IPS-18c (cell line): Measurements from ENCODE around the gene POU3F2.

ENCODE experiments used
- H3K4me3 ChIP-seq: 2 replicates; pipeline ENCODE4 v1.7.0; 2013; ENCODE audit warnings: low read depth, mild to moderate bottlenecking, low read length, moderate library complexity; ENCODE audit not compliant: insufficient read depth
- H3K9me3 ChIP-seq: one replicate; pipeline ENCODE4 v1.6.1; 2013; ENCODE audit warnings: mild to moderate bottlenecking, low read length, moderate library complexity; ENCODE audit not compliant: control insufficient read depth, insufficient read depth

POU3F2 gene

DNA sequence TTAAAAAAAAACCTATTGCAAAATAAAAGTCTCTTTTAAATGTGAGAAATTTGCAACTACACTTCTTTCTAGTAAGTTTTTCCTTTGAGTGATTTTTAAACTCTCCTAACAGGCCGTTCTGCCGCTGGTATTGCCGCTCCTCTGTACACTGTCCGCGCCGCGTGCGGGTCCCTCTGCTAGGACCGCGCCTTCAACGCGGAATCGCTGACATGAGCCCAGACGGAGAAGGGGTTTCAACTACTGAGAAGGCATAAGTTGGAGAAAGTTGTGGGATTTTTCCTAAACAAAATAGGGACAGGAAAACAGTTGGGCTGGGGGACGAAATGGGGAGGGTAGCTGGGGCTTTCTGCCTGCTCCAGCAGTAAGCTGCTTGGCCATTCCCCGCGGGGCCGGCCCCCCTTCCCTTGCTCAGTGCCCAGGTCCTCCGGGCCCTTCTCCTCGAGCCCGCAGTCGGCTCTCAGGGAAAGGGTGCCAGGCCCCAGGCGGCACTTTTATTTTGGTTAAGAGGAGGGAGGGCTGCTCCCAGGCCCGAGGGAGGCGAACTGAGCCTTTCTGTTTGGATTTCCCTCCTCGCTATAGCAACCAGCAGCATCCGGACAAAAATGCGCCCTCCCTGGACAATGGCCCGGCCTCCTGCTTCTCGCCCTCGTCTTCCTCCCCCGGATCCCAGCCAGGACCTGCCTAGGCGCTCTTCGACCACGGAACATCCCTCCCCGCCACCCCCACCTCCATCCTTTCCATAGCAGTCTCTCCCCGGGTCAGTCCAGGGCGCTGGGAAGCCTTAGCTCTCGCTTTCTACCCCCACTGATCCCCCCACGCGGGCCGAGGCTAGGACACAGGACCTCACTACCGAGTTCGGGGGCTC, 6.8 kb upstream of the POU3F2 start:
- Histone ChIP-seq H3K9me3 (no peaks in the 10 kb centered on the region), H3K4me3 (peak overlapping the region; percentile 43)

DNA sequence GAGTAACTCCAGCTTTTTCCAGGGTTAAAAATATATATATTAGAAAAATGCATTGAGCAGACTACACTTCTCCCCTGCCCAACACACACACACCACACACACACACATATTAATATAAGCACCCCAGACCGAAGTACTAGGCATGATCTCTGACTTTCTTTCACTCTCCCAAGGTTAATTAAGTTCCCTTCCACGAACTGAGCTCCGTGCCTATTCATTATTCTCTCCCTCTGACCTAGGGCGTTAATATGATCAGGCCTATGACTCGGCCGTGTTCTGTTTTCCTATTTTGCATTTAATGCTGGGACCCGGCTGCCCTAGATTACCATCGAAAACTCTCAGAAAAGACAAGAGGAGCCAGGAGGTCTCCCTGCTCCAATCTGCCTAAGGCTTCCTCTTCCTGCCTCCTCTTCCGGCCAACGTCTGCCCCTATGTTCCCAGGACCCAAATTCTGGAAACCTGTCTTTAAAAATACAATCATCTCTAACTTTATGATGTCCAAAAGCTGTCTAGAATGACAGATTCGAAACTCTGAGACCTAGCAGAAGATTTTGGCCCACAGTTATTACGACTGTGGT, 6.1 kb upstream of the POU3F2 start:
- H3K4me3 ChIP-seq = peak overlapping the region; percentile 43; the same call in 1 of the 2 replicates
- H3K9me3 ChIP-seq = no peaks in the 10 kb centered on the region

DNA sequence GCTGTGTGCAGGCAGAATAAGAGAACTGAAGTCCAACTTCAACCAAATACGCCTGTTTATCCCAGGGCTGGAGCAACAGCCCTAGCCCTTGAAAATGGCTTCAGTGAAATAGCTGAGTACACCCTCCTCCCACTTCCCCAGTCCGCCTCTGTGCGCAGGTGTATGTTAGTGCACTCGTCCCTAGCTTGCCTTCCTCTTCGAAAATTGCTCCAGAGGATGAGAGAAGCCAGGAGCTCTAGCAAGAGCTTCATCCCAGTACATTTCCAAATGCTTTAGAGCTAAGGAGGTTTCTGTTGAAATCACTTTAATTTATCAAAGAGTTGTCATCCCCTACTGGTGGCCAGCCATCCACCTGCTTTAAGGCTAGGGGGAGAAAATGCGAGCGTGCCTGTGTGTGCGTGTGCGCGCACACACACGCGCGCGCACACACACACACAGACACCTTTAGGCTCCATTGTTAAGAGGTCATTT, 5.4 kb upstream of the POU3F2 start:
- 0 out of 2 replicates have a peak overlapping the region, but pooled peaks have one; percentile 31 for H3K4me3 ChIP-seq
- H3K9me3 ChIP-seq = no peaks in the 10 kb centered on the region

DNA sequence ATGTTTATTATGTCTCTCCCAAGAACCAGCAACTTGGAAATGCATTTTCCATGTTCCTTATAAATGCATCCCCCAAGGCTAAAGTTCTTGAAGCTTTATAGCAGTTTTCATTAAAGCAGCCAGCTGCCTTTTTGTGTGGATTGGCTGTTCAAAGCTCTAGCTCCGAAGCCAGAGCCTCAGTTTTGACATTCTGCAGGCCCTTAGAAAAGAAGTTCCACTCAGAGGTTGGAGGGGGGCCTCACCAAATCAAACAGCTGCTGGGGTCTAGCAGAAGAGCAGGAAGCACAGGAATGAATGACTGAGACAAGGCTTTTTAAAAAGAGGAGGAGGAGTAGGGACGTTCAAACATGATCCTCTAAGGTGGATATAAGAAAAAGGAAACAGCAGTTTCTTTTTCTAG, 4.2 kb upstream of the POU3F2 start:
- Histone ChIP-seq H3K4me3 (no peak overlapping the region), H3K9me3 (no peaks in the 10 kb centered on the region)

DNA sequence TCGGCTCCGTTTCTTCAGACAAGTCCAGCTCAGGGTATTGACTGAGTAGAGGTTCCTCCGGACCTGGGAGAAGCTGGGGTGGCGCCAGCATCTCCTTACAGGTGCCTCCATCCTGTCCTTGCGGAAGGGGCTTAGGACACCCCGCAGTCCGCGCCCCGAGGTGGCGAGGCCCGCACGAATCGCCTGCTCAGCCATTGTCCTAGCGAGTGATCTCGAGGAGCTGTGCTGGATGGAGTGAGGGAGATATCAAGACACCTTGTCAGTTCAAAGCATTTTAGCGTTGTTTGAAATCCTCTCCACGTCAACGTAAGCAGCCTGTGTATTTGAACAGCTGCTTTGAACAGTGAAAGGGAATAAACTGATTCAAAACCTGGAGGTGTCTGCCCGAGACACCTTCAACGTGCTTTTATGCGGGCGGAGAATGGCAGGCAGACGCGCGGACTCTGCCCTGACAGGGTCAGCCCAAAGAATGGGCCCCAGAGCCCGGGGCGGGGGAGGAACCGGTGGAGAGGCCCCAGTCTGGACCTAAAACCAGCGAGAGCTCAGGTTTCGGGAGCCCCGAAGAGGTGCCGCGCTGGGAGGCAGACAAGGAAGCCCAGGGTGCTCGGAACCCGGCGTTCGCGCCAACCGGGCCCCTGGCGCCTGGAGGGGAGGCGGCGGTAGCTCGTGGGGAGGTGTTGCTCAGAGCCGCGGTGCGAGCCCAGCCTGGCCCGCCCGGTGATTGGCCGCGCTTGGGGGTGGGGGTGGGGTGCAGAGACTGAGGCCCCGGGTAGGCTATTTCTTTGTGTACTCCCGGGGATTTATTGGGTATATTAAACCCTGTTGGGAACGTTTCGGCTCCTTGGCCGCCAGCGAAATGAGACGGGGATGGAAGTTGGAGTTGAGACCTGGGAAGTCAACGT, 3.1 kb upstream of the POU3F2 start:
- no peaks in the 10 kb centered on the region for H3K9me3 ChIP-seq
- H3K4me3 ChIP-seq = peak overlapping the region; percentile 44

DNA sequence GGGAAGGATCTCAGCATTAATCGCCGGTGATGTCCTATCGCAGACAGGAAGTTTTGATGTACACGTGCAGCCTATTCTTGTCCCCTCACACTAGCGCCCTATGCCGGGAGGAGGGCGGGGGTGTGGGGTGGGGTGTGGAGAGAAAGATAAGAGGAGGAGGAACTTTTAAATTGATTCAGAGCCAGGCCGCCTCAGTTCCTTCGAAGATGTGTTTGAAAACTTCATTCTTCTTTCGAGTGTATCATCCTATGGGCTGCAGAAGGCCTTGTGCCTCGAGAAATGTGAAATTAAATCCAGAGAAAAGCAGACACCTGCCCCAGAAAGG, 2.5 kb upstream of the POU3F2 start:
- no peaks in the 10 kb centered on the region for H3K9me3 ChIP-seq
- H3K4me3 ChIP-seq = peak overlapping the region; percentile 44; the same call in 1 of the 2 replicates

DNA sequence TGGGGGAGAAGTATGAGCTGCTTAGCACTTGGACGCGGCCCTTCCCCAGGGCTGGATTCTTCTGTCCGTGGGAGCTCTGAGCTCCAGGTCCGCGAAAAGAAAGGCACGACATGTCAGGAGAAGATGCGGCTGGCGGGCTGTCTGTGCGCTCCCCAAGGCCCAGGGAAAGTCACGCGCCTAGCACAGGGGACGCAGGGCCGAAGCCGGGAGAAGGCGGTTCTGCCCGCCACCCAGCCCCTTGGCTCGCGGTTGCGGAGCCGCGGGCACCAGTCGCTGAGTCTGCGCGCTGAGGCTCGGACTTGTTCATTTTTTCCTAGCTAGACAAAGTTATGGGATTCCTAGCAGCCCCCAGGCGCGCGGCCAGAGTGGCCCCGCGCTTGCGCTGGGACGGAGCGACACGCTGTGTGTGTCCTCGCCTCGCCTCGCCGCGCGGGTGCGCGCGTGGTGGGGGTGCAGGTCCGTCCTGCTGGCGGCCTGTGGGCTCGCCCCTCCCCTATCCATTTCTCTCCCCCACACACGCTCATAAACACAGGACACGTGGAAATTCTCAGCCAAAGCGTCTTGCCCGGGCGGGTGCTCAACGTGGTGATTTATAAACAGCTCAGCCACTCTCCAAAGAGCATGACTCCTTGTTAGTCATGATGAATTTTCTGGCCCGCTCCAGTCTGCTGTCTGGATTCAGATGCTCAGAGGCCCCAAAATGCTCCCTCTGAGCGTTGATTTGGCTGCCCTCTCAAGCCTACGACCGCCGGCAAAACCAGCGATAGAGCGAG, 1.9 kb upstream of the POU3F2 start:
- Histone ChIP-seq H3K9me3 (no peaks in the 10 kb centered on the region), H3K4me3 (peak overlapping the region; percentile 45)

DNA sequence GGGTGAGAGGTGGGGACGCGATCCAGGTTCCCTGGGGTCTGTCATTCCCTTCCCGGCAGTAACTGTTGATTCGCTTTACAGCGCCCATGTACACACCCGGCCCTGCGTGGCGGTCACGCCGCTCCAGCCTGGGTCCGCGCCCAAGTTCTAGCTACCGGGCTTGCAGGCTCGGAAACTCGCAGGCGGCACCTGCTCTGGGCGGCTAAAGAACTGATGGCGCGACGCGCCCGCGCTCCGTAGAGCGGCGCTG, 1.4 kb upstream of the POU3F2 start:
- peak overlapping the region; percentile 45 for H3K4me3 ChIP-seq

DNA sequence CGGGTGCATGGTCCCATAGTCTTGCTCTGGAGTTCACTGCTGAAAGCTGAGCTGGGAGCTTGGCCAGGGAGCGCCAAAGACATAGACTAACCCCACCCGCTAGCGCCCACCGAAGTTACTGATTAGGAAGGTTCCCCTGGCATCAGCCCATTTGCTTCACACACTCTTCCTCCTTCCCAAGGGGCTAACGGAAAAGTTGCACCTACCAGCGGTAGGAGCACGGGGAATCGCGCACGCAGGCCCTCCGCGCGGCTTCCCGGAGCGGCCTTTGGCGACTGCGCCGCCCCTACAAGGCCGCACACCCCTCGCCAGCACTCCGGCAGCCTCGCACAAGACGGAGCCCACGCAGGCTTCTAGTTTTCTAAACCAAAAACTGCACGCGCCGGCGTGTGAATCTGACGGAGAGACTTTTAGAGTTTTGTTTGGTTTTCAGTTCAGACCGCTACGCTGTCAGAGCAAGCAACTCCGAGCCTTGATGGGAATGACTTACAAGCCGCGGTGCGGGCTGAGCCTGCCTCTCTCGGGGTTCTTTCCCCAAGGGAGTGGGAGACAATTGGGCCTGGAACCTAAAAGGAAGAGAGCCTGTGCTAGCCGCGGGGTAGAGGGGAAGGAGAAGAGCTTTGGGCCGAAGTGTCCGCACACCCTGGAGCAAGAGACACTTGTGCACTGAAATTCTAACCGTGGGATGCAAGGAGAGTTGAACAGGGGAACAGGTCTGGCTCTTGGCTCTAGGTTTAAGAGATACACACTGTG, 891 bp upstream of the POU3F2 start:
- H3K4me3 ChIP-seq = peak overlapping the region; percentile 45
- no peaks in the 10 kb centered on the region for H3K9me3 ChIP-seq

More for the DNA sequence above, 1.4 kb upstream of the POU3F2 start:
- H3K9me3 ChIP-seq = no peaks in the 10 kb centered on the region

DNA sequence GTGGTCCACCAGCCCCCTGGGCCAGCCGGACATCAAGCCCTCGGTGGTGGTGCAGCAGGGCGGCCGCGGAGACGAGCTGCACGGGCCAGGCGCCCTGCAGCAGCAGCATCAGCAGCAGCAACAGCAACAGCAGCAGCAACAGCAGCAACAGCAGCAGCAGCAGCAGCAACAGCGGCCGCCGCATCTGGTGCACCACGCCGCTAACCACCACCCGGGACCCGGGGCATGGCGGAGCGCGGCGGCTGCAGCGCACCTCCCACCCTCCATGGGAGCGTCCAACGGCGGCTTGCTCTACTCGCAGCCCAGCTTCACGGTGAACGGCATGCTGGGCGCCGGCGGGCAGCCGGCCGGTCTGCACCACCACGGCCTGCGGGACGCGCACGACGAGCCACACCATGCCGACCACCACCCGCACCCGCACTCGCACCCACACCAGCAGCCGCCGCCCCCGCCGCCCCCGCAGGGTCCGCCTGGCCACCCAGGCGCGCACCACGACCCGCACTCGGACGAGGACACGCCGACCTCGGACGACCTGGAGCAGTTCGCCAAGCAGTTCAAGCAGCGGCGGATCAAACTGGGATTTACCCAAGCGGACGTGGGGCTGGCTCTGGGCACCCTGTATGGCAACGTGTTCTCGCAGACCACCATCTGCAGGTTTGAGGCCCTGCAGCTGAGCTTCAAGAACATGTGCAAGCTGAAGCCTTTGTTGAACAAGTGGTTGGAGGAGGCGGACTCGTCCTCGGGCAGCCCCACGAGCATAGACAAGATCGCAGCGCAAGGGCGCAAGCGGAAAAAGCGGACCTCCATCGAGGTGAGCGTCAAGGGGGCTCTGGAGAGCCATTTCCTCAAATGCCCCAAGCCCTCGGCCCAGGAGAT, 1.0 kb downstream of the POU3F2 start:
- Histone ChIP-seq H3K9me3 (no peaks in the 10 kb centered on the region), H3K4me3 (peak overlapping the region; percentile 50)

DNA sequence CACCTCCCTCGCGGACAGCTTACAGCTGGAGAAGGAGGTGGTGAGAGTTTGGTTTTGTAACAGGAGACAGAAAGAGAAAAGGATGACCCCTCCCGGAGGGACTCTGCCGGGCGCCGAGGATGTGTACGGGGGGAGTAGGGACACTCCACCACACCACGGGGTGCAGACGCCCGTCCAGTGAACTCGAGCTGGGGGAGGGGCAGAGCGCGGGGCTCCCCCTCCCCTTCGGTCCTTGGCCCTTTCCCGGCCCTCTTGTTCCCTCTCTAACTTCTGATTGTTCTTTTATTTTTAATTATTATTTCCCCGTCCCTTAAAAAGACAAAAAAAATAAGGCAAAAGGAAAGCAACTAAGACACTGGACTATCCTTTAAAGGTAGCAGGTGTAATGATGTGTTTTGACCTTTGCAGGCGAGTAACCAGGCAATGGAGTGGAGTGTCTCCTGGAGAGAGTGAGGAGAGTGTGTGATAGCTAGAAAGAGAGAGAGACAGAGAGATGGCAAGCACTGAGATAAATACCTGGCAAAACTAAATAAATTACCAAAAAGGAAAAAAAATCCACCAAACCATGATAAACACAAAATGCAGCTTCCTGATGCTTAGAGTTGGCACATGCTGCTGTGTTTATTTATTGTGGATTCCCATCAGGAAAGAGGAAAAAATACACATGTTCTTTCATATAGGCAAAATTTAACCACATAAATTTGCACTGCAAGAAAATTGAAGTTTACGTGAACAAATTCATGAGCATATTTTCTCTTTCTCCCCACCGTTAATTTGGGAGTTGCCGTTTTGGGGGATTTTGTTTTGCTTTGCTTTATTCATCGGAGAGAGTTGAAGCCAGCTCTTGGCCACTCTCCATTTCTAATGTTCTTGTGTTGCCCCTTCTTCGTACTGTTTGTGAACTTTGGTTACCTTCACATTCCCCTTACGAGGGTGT, 1.9 kb downstream of the POU3F2 start:
- Histone ChIP-seq H3K4me3 (peak overlapping the region; percentile 50; the same call in 1 of the 2 replicates), H3K9me3 (no peaks in the 10 kb centered on the region)

DNA sequence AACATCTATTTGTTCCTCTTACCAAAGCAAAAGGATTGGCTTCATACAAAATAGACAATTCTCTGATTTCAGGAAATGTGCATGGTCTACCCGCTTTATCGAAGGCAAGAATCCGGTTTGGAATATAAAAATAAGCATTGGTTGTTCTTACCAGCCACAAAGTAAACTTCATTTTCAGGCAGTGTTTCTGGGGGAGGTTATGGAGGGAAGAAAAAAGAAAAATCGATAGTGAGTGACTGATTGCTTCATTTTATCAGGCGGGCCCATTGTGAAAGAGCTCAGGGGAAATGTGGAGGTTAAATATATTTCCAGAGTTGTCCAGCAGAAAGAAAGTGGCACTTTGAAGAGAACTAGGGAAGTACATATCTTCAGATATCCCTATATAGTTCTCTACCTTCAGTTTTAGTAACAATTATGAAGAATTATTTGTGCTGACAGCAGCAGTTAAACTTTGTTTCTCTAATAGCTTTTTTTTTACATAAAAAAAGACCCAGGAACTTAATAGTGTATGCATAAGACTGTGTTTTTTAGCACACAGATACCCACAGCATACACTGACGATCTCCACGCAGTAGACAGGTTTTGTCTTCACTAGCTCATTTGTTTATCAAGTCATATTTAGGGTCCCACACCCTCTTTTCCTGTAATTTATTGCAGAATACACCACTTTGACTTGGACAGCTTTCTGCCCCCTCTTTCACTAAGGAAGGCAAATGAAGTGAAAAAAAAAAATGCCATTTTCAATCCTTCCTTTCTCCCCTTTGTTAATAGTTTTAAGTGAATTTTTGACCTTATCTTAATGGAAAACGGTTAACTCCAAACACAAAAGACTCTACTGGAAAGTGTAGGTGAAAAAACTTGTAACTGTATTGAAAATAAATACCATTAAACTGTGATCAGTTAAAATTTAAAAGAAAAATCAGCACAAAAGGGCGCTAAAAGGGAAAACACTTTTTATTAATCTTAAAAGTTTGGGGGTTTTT, 2.9 kb downstream of the POU3F2 start:
- no peaks in the 10 kb centered on the region for H3K9me3 ChIP-seq
- H3K4me3 ChIP-seq = peak overlapping the region; percentile 20; the same call in 1 of the 2 replicates

DNA sequence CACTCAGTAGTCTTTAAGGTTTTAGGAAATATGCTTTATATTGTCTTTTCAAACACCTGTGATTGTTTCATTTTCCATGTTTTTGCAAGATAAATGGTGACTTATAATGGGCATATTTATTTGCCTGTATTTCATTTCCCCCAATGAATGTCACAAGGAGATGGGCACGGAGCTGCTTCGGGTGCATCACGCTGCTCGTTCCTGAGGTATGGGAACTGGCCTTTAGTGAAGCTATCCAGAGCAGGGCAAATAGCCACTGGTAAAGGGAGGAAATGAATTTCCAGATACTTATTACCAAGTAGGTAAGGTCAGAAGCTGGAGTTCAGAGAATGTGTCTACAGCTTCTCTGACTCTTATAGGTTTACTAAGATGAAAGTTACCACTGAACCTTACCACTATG, 3.7 kb downstream of the POU3F2 start:
- H3K4me3 ChIP-seq = no peak overlapping the region

DNA sequence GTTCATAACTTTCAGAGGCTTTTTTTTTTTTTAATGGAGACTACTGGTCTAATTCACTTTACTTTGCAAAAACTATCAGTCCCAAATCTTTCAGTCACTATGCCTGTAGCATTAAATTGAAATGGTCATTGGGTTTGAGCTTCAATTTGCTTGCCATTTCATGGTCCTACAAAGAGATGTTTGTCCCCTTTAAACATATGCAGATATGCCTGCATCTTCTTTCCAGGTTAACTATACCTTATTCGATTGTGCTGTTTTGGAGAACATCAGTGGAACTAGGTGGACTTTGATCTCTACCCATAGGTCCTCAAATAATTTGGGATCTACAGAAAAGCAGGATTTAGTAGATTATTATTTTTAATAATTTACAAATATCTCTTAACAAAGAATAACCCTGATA, 4.6 kb downstream of the POU3F2 start:
- H3K4me3 ChIP-seq = no peak overlapping the region
- no peaks in the 10 kb centered on the region for H3K9me3 ChIP-seq

More for the DNA sequence above, 3.7 kb downstream of the POU3F2 start:
- H3K9me3 ChIP-seq = no peaks in the 10 kb centered on the region
